MCF 10A (cell line): ENCODE data around the gene WDR18. TPM values are rescaled to one million over a fixed set of nuclear protein-coding genes. Genes with fewer than 3 reads are reported as not detected.
A peak's percentile ranks its signal among the peaks of the same experiment; 100 is the strongest.

Experiments
- BruUV-seq: library from RNA; stranded (reverse); fragments of 400-500 nt; replicated peaks from 2 replicates; lab custom pipeline; 2021; lab: Mats Ljungman, UMichigan
- CTCF ChIA-PET: fragments of 300-600 bp; sonication (Branson Sonifier 250); formaldehyde crosslinking; extraction: SDS; loops from one replicate; lab custom pipeline; 2021; ENCODE audit warnings: antibody characterized with exemption, inconsistent platforms; lab: Yijun Ruan, JAX
- POLR2A ChIA-PET: fragments of 300-600, 350-650 bp; sonication (Branson Sonifier 250); formaldehyde crosslinking; extraction: SDS; loops from one replicate; lab custom pipeline; 2020; ENCODE audit warnings: antibody characterized with exemption, inconsistent platforms; lab: Yijun Ruan, JAX
- DNase-seq: peaks from one replicate; pipeline ENCODE4 v3.0.0-alpha.2; 2018; ENCODE audit not compliant: unreplicated experiment
- H3K27ac Mint-ChIP-seq: one replicate; pipeline ENCODE4 v1.8.0; 2022; ENCODE audit warnings: mild to moderate bottlenecking, low read depth, mixed read lengths; ENCODE audit not compliant: unreplicated experiment
- H3K27me3 Mint-ChIP-seq: one replicate; pipeline ENCODE4 v1.8.0; 2022; ENCODE audit warnings: mixed read lengths; ENCODE audit not compliant: insufficient read depth, unreplicated experiment
- H3K36me3 Mint-ChIP-seq: one replicate; pipeline ENCODE4 v1.8.0; 2022; ENCODE audit warnings: mild to moderate bottlenecking, moderate library complexity, mixed read lengths; ENCODE audit not compliant: insufficient read depth, unreplicated experiment
- H3K4me1 Mint-ChIP-seq: one replicate; pipeline ENCODE4 v1.8.0; 2022; ENCODE audit warnings: mixed read lengths; ENCODE audit not compliant: insufficient read depth, unreplicated experiment
- H3K4me3 Mint-ChIP-seq: one replicate; pipeline ENCODE4 v1.8.0; 2022; ENCODE audit warnings: mild to moderate bottlenecking, moderate library complexity, mixed read lengths; ENCODE audit not compliant: unreplicated experiment
- H3K9me3 Mint-ChIP-seq: one replicate; pipeline ENCODE4 v1.8.0; 2022; ENCODE audit warnings: mixed read lengths; ENCODE audit not compliant: unreplicated experiment
- intact Hi-C: fragments of 100-400 bp; cut with micrococcal nuclease; formaldehyde crosslinking; loops from 2 replicates; pipeline ENCODE4 v1.14.1; 2022
- total RNA-seq: library from RNA; stranded (reverse); gene quantifications from 2 replicates; pipeline ENCODE4 v1.2.3, GENCODE V29; 2022
- TF ChIP-seq, protein P1 (sequence below): fragments of 200-600 bp; IDR thresholded peaks from one replicate; pipeline ENCODE4 v1.8.0; 2022; ENCODE audit warnings: antibody characterized with exemption, mild to moderate bottlenecking; ENCODE audit not compliant: unreplicated experiment

WDR18 gene
- total RNA-seq, 1 experiment from 2014 or later, result 96.7 TPM

DNA sequence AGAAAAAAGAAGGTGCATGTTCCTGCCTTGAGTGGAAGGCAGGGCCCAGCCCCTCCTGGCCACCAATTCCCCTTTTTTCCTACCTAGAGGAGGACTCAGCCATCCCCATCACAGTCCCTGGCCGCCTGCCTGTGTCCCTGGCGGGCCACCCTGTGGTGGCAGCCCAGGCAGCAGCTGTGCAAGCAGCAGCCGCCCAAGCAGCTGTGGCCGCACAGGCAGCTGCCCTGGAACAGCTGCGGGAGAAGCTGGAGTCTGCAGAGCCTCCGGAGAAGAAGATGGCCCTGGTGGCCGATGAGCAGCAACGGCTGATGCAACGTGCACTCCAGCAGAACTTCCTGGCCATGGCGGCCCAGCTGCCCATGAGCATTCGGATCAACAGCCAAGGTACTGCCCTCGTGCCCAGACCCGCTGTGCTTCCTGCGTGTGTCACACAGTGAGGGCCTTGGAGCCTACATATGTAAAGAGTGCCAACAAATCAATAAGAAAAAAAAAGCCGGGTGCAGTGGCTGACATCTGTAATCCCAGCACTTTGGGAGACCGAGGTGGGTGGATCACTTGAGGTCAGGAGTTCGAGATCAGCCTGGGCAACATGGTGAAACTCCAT is 17.6 kb upstream of the WDR18 start:
- Mint-ChIP-seq H3K4me3 (no peak overlapping the region), H3K27me3 (no peaks in the 10 kb centered on the region), H3K36me3 (peaks cover 75% of the 10 kb centered on the region), H3K9me3 (no peaks in the 10 kb centered on the region), H3K27ac (no peak overlapping the region), H3K4me1 (peaks cover 4% of the 10 kb centered on the region)
- no peak for DNase-seq
- CTCF ChIA-PET, result interaction anchor here (1.0 to 2.0 kb wide), 2 partner anchors 16 to 44 kb away, joined by 3 to 8 read pairs; no protein-coding TSS in a partner anchor
- TF ChIP-seq, protein P1, sequence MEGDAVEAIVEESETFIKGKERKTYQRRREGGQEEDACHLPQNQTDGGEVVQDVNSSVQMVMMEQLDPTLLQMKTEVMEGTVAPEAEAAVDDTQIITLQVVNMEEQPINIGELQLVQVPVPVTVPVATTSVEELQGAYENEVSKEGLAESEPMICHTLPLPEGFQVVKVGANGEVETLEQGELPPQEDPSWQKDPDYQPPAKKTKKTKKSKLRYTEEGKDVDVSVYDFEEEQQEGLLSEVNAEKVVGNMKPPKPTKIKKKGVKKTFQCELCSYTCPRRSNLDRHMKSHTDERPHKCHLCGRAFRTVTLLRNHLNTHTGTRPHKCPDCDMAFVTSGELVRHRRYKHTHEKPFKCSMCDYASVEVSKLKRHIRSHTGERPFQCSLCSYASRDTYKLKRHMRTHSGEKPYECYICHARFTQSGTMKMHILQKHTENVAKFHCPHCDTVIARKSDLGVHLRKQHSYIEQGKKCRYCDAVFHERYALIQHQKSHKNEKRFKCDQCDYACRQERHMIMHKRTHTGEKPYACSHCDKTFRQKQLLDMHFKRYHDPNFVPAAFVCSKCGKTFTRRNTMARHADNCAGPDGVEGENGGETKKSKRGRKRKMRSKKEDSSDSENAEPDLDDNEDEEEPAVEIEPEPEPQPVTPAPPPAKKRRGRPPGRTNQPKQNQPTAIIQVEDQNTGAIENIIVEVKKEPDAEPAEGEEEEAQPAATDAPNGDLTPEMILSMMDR, result no peak
- intact Hi-C loops, result no loop called here
- POLR2A ChIA-PET, result interaction anchor here (0.6 to 1.3 kb wide), 4 partner anchors 18 to 215 kb away, joined by 3 to 5 read pairs (median 3); partner anchors contain the start of gene WDR18
- BruUV-seq, result no TSS peak

- BruUV-seq, result no TSS peak
- Mint-ChIP-seq H3K4me1 (no peaks in the 10 kb centered on the region), H3K36me3 (peaks cover 64% of the 10 kb centered on the region), H3K27ac (no peak overlapping the region), H3K9me3 (no peaks in the 10 kb centered on the region), H3K27me3 (no peaks in the 10 kb centered on the region), H3K4me3 (no peak overlapping the region)
- ChIA-PET POLR2A (no interaction called here), CTCF (interaction anchor here (0.6 to 2.5 kb wide), 8 partner anchors 11 to 206 kb away, joined by 3 to 9 read pairs (median 4); no protein-coding TSS in a partner anchor)
- DNase-seq, result no peak
- TF ChIP-seq, protein P1, result peak; percentile 79
- intact Hi-C loops, result no loop called here
These were observed 13.4 kb upstream of the WDR18 start for GRCh38 chr19:970695-971094.

- Mint-ChIP-seq H3K4me1 (no peaks in the 10 kb centered on the region), H3K4me3 (no peak overlapping the region), H3K27ac (no peak overlapping the region), H3K36me3 (peaks cover 59% of the 10 kb centered on the region), H3K27me3 (no peaks in the 10 kb centered on the region), H3K9me3 (no peaks in the 10 kb centered on the region)
- no peak for DNase-seq
- ChIA-PET CTCF (interaction anchor here (0.8 to 1.8 kb wide), 4 partner anchors 10 to 54 kb away, joined by 4 to 8 read pairs (median 6); no protein-coding TSS in a partner anchor), POLR2A (no interaction called here)
- BruUV-seq, result no TSS peak
- intact Hi-C loops, result no loop called here
- TF ChIP-seq, protein P1, result no peak
These were observed 12.3 kb upstream of the WDR18 start for GRCh38 chr19:971795-972194.

GRCh38 chr19:972281-972680 is 11.9 kb upstream of the WDR18 start:
- H3K27ac Mint-ChIP-seq, result no peak overlapping the region
- no peak overlapping the region for H3K4me3 Mint-ChIP-seq
- POLR2A ChIA-PET, result no interaction called here

More at GRCh38 chr19:972281-972680, 11.9 kb upstream of the WDR18 start:
- Mint-ChIP-seq H3K36me3 (peaks cover 54% of the 10 kb centered on the region), H3K27me3 (no peaks in the 10 kb centered on the region), H3K9me3 (no peaks in the 10 kb centered on the region), H3K4me1 (no peaks in the 10 kb centered on the region)
- CTCF ChIA-PET, result interaction anchor here (1.0 to 1.8 kb wide), 3 partner anchors 10 to 52 kb away, joined by 4 to 8 read pairs (median 7); no protein-coding TSS in a partner anchor
- BruUV-seq, result no TSS peak
- TF ChIP-seq, protein P1, result no peak
- no peak for DNase-seq
- intact Hi-C loops, result no loop called here
